Cardiac ventricle fibroblast (primary cell): ENCODE data around the gene ELFN1. TPM values are rescaled to one million over a fixed set of nuclear protein-coding genes. Genes with fewer than 3 reads are reported as not detected.

Source experiments
- total RNA-seq: library from RNA; depleted of rRNA; stranded (reverse); fragments of >200 nt; gene quantifications from 2 replicates; pipeline ENCODE4 v1.2.3, GENCODE V29; 2015

The ELFN1 gene
- total RNA-seq: 0.68 and 1.1 TPM in 2 replicates

DNA sequence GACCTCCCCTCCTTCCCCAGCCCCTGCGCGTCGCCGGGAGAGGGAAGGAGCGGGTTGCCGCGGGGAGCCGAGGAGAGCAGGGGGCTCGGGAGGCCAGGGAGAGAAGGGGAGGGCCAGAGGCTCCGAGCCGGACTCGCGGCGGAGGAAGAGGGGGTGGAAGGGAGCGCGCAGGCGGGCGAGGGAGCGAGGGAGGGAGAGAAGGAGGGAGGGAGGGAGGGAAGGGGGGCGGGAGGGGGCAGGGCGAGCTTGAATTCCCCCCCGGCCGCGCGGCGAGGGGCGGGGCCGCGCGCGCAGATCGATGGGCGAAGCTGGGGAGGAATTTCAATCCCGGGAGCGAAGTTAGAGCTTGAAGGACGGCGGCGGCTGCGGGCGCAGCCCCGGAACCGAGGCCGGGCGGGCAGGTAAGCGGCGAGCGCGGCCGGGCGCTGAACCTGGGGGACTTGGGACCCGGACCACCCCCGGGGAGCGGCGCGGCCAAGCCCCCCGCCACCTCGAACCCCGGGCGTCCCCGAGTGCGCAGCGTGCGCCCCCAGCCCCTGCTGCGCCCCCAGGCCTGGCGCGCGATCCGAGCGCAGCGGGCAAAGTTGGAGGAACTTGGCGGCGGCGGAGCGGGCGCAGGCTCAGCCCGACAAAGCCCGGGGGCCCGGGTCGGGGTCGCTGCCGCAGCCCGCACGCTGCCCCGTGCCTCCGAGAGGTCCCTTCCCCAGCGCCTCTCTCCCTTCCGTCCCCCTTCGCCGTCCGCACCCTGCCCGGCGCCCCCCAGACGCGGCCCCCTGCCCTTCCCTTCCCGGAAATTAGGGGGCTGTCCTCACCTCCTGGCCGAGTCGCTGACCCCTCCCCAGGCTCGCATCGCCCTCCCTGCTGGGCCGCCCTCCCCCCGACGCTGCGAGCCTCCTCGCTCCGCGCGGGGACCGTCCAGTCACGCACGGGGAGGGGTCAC lies at the start of gene ELFN1:
Gene ELFN1 (plus strand): TSS at position 324 of the 940 bp plus-strand sequence. CDS start 74,320 bp downstream, outside the sequence.

Other genes starting within 250 kb of the ELFN1 start
- 18.1 and 19.1 TPM in 2 replicates for gene MICALL2, start 210.8 kb upstream of the ELFN1 start, total RNA-seq
- 37.3 and 39.6 TPM in 2 replicates for gene INTS1, start 165.9 kb upstream of the ELFN1 start, total RNA-seq
- gene MAFK, start 139.6 kb upstream of the ELFN1 start, total RNA-seq: 5.1 and 12.4 TPM in 2 replicates
- not detected in 2 replicates for gene TMEM184A, start 114.1 kb upstream of the ELFN1 start, total RNA-seq
- 40.9 and 41.4 TPM in 2 replicates for gene PSMG3, start 100.2 kb upstream of the ELFN1 start, total RNA-seq